HEK293T (cell line): ENCODE measurements around the gene DSG2.

Experiments used
- CTCF ChIA-PET: fragments of 350-600 bp; formaldehyde crosslinking; extraction: SDS; loops from one replicate; lab custom pipeline; 2021; ENCODE audit warnings: antibody characterized with exemption, inconsistent platforms; lab: Yijun Ruan, JAX
- POLR2A ChIA-PET: fragments of 350-600 bp; formaldehyde crosslinking; extraction: SDS; loops from one replicate; lab custom pipeline; 2020; ENCODE audit warnings: antibody characterized with exemption, inconsistent platforms; lab: Yijun Ruan, JAX
- DNase-seq: peaks from one replicate; pipeline ENCODE4 v3.0.0; 2012; ENCODE audit warnings: mixed read lengths; ENCODE audit errors: extremely low spot score
- ARNT ChIP-seq: fragments of 450-650 bp; IDR thresholded peaks from 2 replicates; pipeline ENCODE4 v1.6.1; 2017; ENCODE audit warnings: mild to moderate bottlenecking
- BHLHE40 ChIP-seq: fragments of 450-650 bp; IDR thresholded peaks from 2 replicates; pipeline ENCODE4 v1.6.1; 2016; ENCODE audit warnings: mild to moderate bottlenecking, moderate library complexity, borderline replicate concordance
- CTBP1 ChIP-seq: fragments of 450-650 bp; IDR thresholded peaks from 2 replicates; pipeline ENCODE4 v1.6.1; 2016; ENCODE audit warnings: borderline replicate concordance
- ELF4 ChIP-seq: fragments of 450-650 bp; IDR thresholded peaks from 2 replicates; pipeline ENCODE4 v1.6.1; 2017; ENCODE audit warnings: antibody characterized with exemption
- FOXA1 ChIP-seq: fragments of 450-650 bp; IDR thresholded peaks from 2 replicates; pipeline ENCODE4 v1.6.1; 2016; ENCODE audit warnings: mild to moderate bottlenecking
- FOXK2 ChIP-seq: fragments of 450-650 bp; IDR thresholded peaks from 2 replicates; pipeline ENCODE4 v1.6.1; 2016; ENCODE audit warnings: mild to moderate bottlenecking
- FOXM1 ChIP-seq: fragments of 450-650 bp; IDR thresholded peaks from 2 replicates; pipeline ENCODE4 v1.6.1; 2017; ENCODE audit warnings: mild to moderate bottlenecking, borderline replicate concordance
- HDGF ChIP-seq: fragments of 450-650 bp; IDR thresholded peaks from 2 replicates; pipeline ENCODE4 v1.6.1; 2017; ENCODE audit warnings: antibody characterized with exemption, borderline replicate concordance
- L3MBTL2 ChIP-seq: fragments of 450-650 bp; conservative IDR thresholded peaks from 2 replicates; pipeline ENCODE4 v1.6.1; 2016; ENCODE audit warnings: mild to moderate bottlenecking
- LEF1 ChIP-seq: fragments of 450-650 bp; IDR thresholded peaks from 2 replicates; pipeline ENCODE4 v1.6.1; 2017; ENCODE audit warnings: mild to moderate bottlenecking, borderline replicate concordance
- NFRKB ChIP-seq: fragments of 450-650 bp; IDR thresholded peaks from 2 replicates; pipeline ENCODE4 v1.6.1; 2016; ENCODE audit warnings: mild to moderate bottlenecking, moderate library complexity
- PKNOX1 ChIP-seq: fragments of 450-650 bp; IDR thresholded peaks from 2 replicates; pipeline ENCODE4 v1.6.1; 2016
- SP1 ChIP-seq: fragments of 450-650 bp; IDR thresholded peaks from 2 replicates; pipeline ENCODE4 v1.6.1; 2017
- SUZ12 ChIP-seq: fragments of 450-650 bp; IDR thresholded peaks from 2 replicates; pipeline ENCODE4 v1.6.1; 2016; ENCODE audit warnings: mild to moderate bottlenecking
- TARDBP ChIP-seq: fragments of 450-650 bp; IDR thresholded peaks from 2 replicates; pipeline ENCODE4 v1.6.1; 2016
- ZNF384 ChIP-seq: fragments of 450-650 bp; IDR thresholded peaks from 2 replicates; pipeline ENCODE4 v1.6.1; 2016

DSG2 gene

GRCh38 chr18:31555971-31556747, 58.2 kb downstream of the DSG2 start:
- CTCF ChIA-PET = interaction anchor here (0.6 to 4.1 kb wide), 11 partner anchors 13 to 849 kb away, joined by 3 to 27 read pairs (median 3); no protein-coding TSS in a partner anchor
- TF ChIP-seq PKNOX1 (peak; percentile 69), SP1 (no peak), ZNF384 (peak; percentile 98), CTBP1 (no peak)
- POLR2A ChIA-PET = no interaction called here
- peak; percentile 73 for DNase-seq

GRCh38 chr18:31557446-31557845, 59.5 kb downstream of the DSG2 start:
- POLR2A ChIA-PET = no interaction called here
- DNase-seq = no peak
- CTCF ChIA-PET = interaction anchor here (1.1 to 4.1 kb wide), 2 partner anchors 146 to 166 kb away, joined by 3 to 27 read pairs; no protein-coding TSS in a partner anchor
- TF ChIP-seq FOXA1 = no peak
- no peak for TF ChIP-seq ZNF384
- no peak for TF ChIP-seq HDGF
- no peak for TF ChIP-seq ARNT
- TF ChIP-seq FOXM1 = no peak
- no peak for TF ChIP-seq SP1
- no peak for TF ChIP-seq LEF1
- no peak for TF ChIP-seq SUZ12
- TF ChIP-seq BHLHE40 = no peak
- TF ChIP-seq L3MBTL2 = no peak
- no peak for TF ChIP-seq NFRKB
- TF ChIP-seq CTBP1 = no peak
- TF ChIP-seq ELF4 = no peak
- no peak for TF ChIP-seq FOXK2
- TF ChIP-seq PKNOX1 = no peak

- CTCF ChIA-PET = interaction anchor here (0.6 to 0.9 kb wide), 2 partner anchors 134 to 167 kb away, joined by 4 to 5 read pairs; no protein-coding TSS in a partner anchor
- POLR2A ChIA-PET = no interaction called here
- DNase-seq = no peak
- TF ChIP-seq FOXA1 (no peak), FOXM1 (no peak), SUZ12 (no peak), CTBP1 (no peak), ELF4 (no peak), FOXK2 (no peak), L3MBTL2 (no peak)
Observed at GRCh38 chr18:31558567-31558966, 60.6 kb downstream of the DSG2 start.

- ChIA-PET CTCF (interaction anchor here (0.6 to 2.4 kb wide), 8 partner anchors 11 to 522 kb away, joined by 3 to 17 read pairs (median 6); no protein-coding TSS in a partner anchor), POLR2A (no interaction called here)
- DNase-seq = no peak
- TF ChIP-seq ARNT (no peak), PKNOX1 (no peak), TARDBP (no peak), FOXM1 (no peak), HDGF (no peak), ZNF384 (no peak), BHLHE40 (no peak), NFRKB (no peak)
Observed at GRCh38 chr18:31562726-31563125, 64.7 kb downstream of the DSG2 start.

GRCh38 chr18:31563778-31564177, 65.8 kb downstream of the DSG2 start:
- no peak for TF ChIP-seq BHLHE40
- no peak for TF ChIP-seq ARNT
- no peak for TF ChIP-seq LEF1
- TF ChIP-seq SP1 = no peak
- TF ChIP-seq CTBP1 = no peak
- no peak for TF ChIP-seq ELF4
- no peak for TF ChIP-seq HDGF
- no peak for TF ChIP-seq FOXM1
- TF ChIP-seq ZNF384 = no peak
- TF ChIP-seq NFRKB = no peak
- no peak for TF ChIP-seq L3MBTL2
- no peak for TF ChIP-seq FOXA1
- ChIA-PET CTCF (interaction anchor here (0.6 to 2.4 kb wide), 17 partner anchors 10 to 599 kb away, joined by 3 to 17 read pairs (median 4); partner anchors contain the start of gene B4GALT6), POLR2A (no interaction called here)
- no peak for DNase-seq

GRCh38 chr18:31565345-31565744, 67.4 kb downstream of the DSG2 start:
- ChIA-PET CTCF (interaction anchor here (1.2 kb wide), 1 partner anchor 157 kb away, joined by 3 read pairs; no protein-coding TSS in a partner anchor), POLR2A (interaction anchor here (0.6 kb wide), 1 partner anchor 303 kb away, joined by 3 read pairs; no protein-coding TSS in a partner anchor)
- no peak for TF ChIP-seq ARNT
- TF ChIP-seq FOXA1 = no peak
- TF ChIP-seq L3MBTL2 = no peak
- TF ChIP-seq HDGF = no peak
- no peak for TF ChIP-seq ELF4
- TF ChIP-seq CTBP1 = no peak
- no peak for TF ChIP-seq ZNF384
- TF ChIP-seq BHLHE40 = no peak
- TF ChIP-seq NFRKB = no peak
- TF ChIP-seq FOXK2 = no peak
- no peak for TF ChIP-seq FOXM1
- no peak for TF ChIP-seq LEF1
- TF ChIP-seq SUZ12 = no peak
- no peak for TF ChIP-seq PKNOX1
- TF ChIP-seq TARDBP = no peak
- no peak for TF ChIP-seq SP1
- no peak for DNase-seq
